ENCODE measurements around the gene DNAJC27. TPM values are rescaled to one million over a fixed set of nuclear protein-coding genes. Genes with fewer than 3 reads are reported as not detected.

Gene DNAJC27
- polyA plus RNA-seq, 1 of the 3 experiments (the other 2 are of a cell fraction): 2.4 TPM

GRCh38 chr2:25002066-25002465 lies 30.3 kb upstream of the DNAJC27 start (continued):
- TF ChIP-seq, protein P1, sequence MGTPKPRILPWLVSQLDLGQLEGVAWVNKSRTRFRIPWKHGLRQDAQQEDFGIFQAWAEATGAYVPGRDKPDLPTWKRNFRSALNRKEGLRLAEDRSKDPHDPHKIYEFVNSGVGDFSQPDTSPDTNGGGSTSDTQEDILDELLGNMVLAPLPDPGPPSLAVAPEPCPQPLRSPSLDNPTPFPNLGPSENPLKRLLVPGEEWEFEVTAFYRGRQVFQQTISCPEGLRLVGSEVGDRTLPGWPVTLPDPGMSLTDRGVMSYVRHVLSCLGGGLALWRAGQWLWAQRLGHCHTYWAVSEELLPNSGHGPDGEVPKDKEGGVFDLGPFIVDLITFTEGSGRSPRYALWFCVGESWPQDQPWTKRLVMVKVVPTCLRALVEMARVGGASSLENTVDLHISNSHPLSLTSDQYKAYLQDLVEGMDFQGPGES (IDR thresholded peaks at IDR 0.05; ENCODE audit: low read depth, low read length): no peak
- TF ChIP-seq POLR2AphosphoS5 (IDR thresholded peaks at IDR 0.05; ENCODE audit: low read depth, low read length): no peak
- no peak for TF ChIP-seq FOXM1 (IDR thresholded peaks at IDR 0.05; ENCODE audit: low read depth)

- H3K27ac ChIP-seq (ENCODE audit: low read depth in 2 of 2, low read length in 1 of 2): no peak overlapping the region
- no peak overlapping the region for H3K4me3 ChIP-seq (ENCODE audit: low read depth in 2 of 2, low read length in 1 of 2)
- H4K20me1 ChIP-seq (ENCODE audit: insufficient read depth): no peaks in the 10 kb centered on the region
- H3F3A ChIP-seq (replicated peaks; ENCODE audit: insufficient read depth): peaks cover 23% of the 10 kb centered on the region
- no peaks in the 10 kb centered on the region for H3K27me3 ChIP-seq (ENCODE audit: insufficient read depth)
- no peaks in the 10 kb centered on the region for H3K36me3 ChIP-seq (replicated peaks in 1 of 2; ENCODE audit: control insufficient read depth in 1 of 2, insufficient read depth in 2 of 2, low read length in 1 of 2)
- no peaks in the 10 kb centered on the region for H3K79me2 ChIP-seq (ENCODE audit: insufficient read depth)
- no peak overlapping the region for H2AFZ ChIP-seq (ENCODE audit: low read depth)
- H3K9me2 ChIP-seq: no peaks in the 10 kb centered on the region
- ChIA-PET POLR2A (interaction anchor here (1.0 kb wide), 1 partner anchor 30 kb away, joined by 3 read pairs; no protein-coding TSS in a partner anchor), CTCF (interaction anchor here (0.7 to 1.1 kb wide), 3 partner anchors 9 to 128 kb away, joined by 3 to 4 read pairs (median 4); no protein-coding TSS in a partner anchor)
- no peak overlapping the region; the same call in 1 of the 2 replicates for H3K4me2 ChIP-seq
- no peak overlapping the region for H3K9ac ChIP-seq
- 95% methylated on average over 7 of the region's 7 CpGs for WGBS (ENCODE audit: low lambda C conversion rate)
- no peak for DNase-seq
- H3K9me3 ChIP-seq: no peaks in the 10 kb centered on the region
- TF ChIP-seq CTCF (IDR thresholded peaks at IDR 0.05) (no peak), MAX (IDR thresholded peaks at IDR 0.05; ENCODE audit: low read depth) (no peak), RAD21 (IDR thresholded peaks at IDR 0.05; ENCODE audit: low read length) (no peak), TAF1 (IDR thresholded peaks at IDR 0.05; ENCODE audit: borderline replicate concordance, low read depth, low read length) (no peak), FOSL2 (IDR thresholded peaks at IDR 0.05; ENCODE audit: borderline replicate concordance, low read depth) (no peak), RFX5 (IDR thresholded peaks at IDR 0.05; ENCODE audit: low read length) (no peak), ELF1 (IDR thresholded peaks at IDR 0.05) (no peak), RXRA (IDR thresholded peaks at IDR 0.05; ENCODE audit: borderline replicate concordance, low read depth) (no peak), TCF12 (IDR thresholded peaks at IDR 0.05) (no peak), NRF1 (IDR thresholded peaks at IDR 0.05; ENCODE audit: low read depth, low read length) (no peak), FOXJ3 (CRISPR knock-in tag; IDR thresholded peaks at IDR 0.05) (no peak), POLR2AphosphoS5 (IDR thresholded peaks at IDR 0.05; ENCODE audit: low read depth, low read length) (no peak), SIN3A (IDR thresholded peaks at IDR 0.05; ENCODE audit: borderline replicate concordance, low read depth, low read length) (no peak)
- TF ChIP-seq, protein P2, sequence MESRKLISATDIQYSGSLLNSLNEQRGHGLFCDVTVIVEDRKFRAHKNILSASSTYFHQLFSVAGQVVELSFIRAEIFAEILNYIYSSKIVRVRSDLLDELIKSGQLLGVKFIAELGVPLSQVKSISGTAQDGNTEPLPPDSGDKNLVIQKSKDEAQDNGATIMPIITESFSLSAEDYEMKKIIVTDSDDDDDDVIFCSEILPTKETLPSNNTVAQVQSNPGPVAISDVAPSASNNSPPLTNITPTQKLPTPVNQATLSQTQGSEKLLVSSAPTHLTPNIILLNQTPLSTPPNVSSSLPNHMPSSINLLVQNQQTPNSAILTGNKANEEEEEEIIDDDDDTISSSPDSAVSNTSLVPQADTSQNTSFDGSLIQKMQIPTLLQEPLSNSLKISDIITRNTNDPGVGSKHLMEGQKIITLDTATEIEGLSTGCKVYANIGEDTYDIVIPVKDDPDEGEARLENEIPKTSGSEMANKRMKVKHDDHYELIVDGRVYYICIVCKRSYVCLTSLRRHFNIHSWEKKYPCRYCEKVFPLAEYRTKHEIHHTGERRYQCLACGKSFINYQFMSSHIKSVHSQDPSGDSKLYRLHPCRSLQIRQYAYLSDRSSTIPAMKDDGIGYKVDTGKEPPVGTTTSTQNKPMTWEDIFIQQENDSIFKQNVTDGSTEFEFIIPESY (IDR thresholded peaks at IDR 0.05; ENCODE audit: borderline replicate concordance, low read depth): no peak
- TF ChIP-seq, protein P3, sequence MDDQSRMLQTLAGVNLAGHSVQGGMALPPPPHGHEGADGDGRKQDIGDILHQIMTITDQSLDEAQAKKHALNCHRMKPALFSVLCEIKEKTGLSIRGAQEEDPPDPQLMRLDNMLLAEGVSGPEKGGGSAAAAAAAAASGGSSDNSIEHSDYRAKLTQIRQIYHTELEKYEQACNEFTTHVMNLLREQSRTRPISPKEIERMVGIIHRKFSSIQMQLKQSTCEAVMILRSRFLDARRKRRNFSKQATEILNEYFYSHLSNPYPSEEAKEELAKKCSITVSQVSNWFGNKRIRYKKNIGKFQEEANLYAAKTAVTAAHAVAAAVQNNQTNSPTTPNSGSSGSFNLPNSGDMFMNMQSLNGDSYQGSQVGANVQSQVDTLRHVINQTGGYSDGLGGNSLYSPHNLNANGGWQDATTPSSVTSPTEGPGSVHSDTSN (IDR thresholded peaks at IDR 0.05): no peak
- peaks cover 9 to 10% of the 10 kb centered on the region in 2 experiments; a peak in 3 of 4 replicates for H3K4me1 ChIP-seq (ENCODE audit: control insufficient read depth in 1 of 2, insufficient read depth in 2 of 2, low read depth in 1 of 2, low read length in 1 of 2)
These were observed 29.5 kb upstream of the DNAJC27 start for GRCh38 chr2:25001325-25001637.
